HepG2 (cell line): Measurements from ENCODE around the gene LAMA5. TPM values are rescaled to one million over a fixed set of nuclear protein-coding genes. Genes with fewer than 3 reads are reported as not detected.

Experiments
- ATAC-seq: fragments of 200-7000 bp; cut with Tn5 transposase; 3 replicates; pipeline ENCODE4 v1.9.1; 2020; ENCODE audit warnings: mild to moderate bottlenecking, moderate library complexity
- BruUV-seq: library from RNA; stranded (reverse); fragments of 400-500 nt; replicated peaks from 2 replicates; lab custom pipeline; 2021; lab: Mats Ljungman, UMichigan
- CTCF ChIA-PET: fragments of 300-600 bp; formaldehyde crosslinking; extraction: SDS; loops from one replicate; lab custom pipeline; 2021; ENCODE audit warnings: low total read pairs, inconsistent platforms, low intra/inter-chr PET ratio; lab: Yijun Ruan, JAX
- POLR2A ChIA-PET: fragments of 350-600 bp; sonication (Branson Sonifier 250); formaldehyde crosslinking; loops from one replicate; lab custom pipeline; 2020; ENCODE audit warnings: antibody characterized with exemption, inconsistent platforms; lab: Yijun Ruan, JAX
- DNase-seq: peaks from one replicate; pipeline ENCODE4 v3.0.0-alpha.2; 2015; ENCODE audit warnings: low spot score
- FAIRE-seq: peaks from 3 replicates; lab custom pipeline; 2011; peaks lifted over from hg19 to GRCh38; lab: Jason Lieb, UNC
- H2AFZ ChIP-seq: one replicate; pipeline ENCODE4 v1.6.1; 2011; ENCODE audit warnings: low read length, inconsistent platforms
- H3K27ac ChIP-seq: fragments of 300-600 bp; 3 replicates; pipeline ENCODE4 v1.8.0; 2011; ENCODE audit warnings: mixed run types, mild to moderate bottlenecking, mixed read lengths, low read length, inconsistent platforms; ENCODE audit not compliant: insufficient read depth; ENCODE audit errors: extremely low read length
- H3K27me3 ChIP-seq, 2 experiments: fragments of 200-600 bp in 1 of 2; 2 replicates in 1 of 2; 3 replicates in 1 of 2; pipeline versions ENCODE4 v1.6.0 to v1.8.0; 2011; ENCODE audit warnings: low read length in 2 of 2, mild to moderate bottlenecking in 2 of 2, moderate library complexity in 2 of 2, inconsistent platforms in 1 of 2; ENCODE audit not compliant: insufficient read depth in 2 of 2, control insufficient read depth in 1 of 2
- H3K36me3 ChIP-seq, 2 experiments: fragments of 200-600 bp in 1 of 2; replicated peaks in 1 of 2; 2 replicates in 1 of 2; 3 replicates in 1 of 2; pipeline versions ENCODE4 v1.5.1 to v1.8.0; 2011; ENCODE audit warnings: low read length in 2 of 2, inconsistent platforms in 1 of 2; ENCODE audit not compliant: insufficient read depth in 2 of 2, control insufficient read depth in 1 of 2
- H3K4me1 ChIP-seq: 2 replicates; pipeline ENCODE4 v1.5.1; 2012; ENCODE audit warnings: low read length, inconsistent platforms; ENCODE audit not compliant: insufficient read depth
- H3K4me2 ChIP-seq: 2 replicates; pipeline ENCODE4 v1.6.0; 2011; ENCODE audit warnings: low read depth, low read length, inconsistent platforms
- H3K4me3 ChIP-seq, 3 experiments: fragments of 200-600 bp in 1 of 3; sonication (generic), shearing (Covaris generic) in 1 of 3; replicated peaks in 1 of 3; 2 replicates each; pipeline ENCODE4 v1.5.1; 2011 to 2016; ENCODE audit warnings: low read length in 3 of 3, inconsistent platforms in 2 of 3, low read depth in 2 of 3, mild to moderate bottlenecking in 2 of 3, control low read depth in 1 of 3, mixed read lengths in 1 of 3; ENCODE audit not compliant: insufficient read depth in 1 of 3
- H3K79me2 ChIP-seq: one replicate; pipeline ENCODE4 v1.6.1; 2011; ENCODE audit warnings: low read length, inconsistent platforms; ENCODE audit not compliant: insufficient read depth
- H3K9ac ChIP-seq: 2 replicates; pipeline ENCODE4 v1.6.0; 2011; ENCODE audit warnings: mild to moderate bottlenecking, low read depth, low read length, inconsistent platforms; ENCODE audit not compliant: insufficient read depth
- H3K9me3 ChIP-seq: 2 replicates; pipeline ENCODE4 v1.5.1; 2012; ENCODE audit warnings: mild to moderate bottlenecking, low read length
- H4K20me1 ChIP-seq: 2 replicates; pipeline ENCODE4 v1.6.0; 2011; ENCODE audit warnings: inconsistent platforms, mild to moderate bottlenecking, low read length, moderate library complexity; ENCODE audit not compliant: insufficient read depth
- GFI1 ChIP-seq: sonication (generic); formaldehyde crosslinking; IDR thresholded peaks from 2 replicates; pipeline ENCODE4 v1.5.0; 2020; ENCODE audit warnings: missing genetic modification reagents, mild to moderate bottlenecking, borderline replicate concordance
- KDM5A ChIP-seq: fragments of 200-600 bp; sonication (generic); IDR thresholded peaks from 2 replicates; pipeline ENCODE4 v1.7.0; 2018; ENCODE audit warnings: antibody characterized with exemption, mild to moderate bottlenecking, low read length, borderline replicate concordance
- NR3C1 ChIP-seq: sonication (generic); formaldehyde crosslinking; IDR thresholded peaks from 2 replicates; pipeline ENCODE4 v1.4.0; 2020; ENCODE audit warnings: missing genetic modification reagents
- PTBP1 ChIP-seq: fragments of 200-400 bp; formaldehyde crosslinking; IDR thresholded peaks from 2 replicates; pipeline ENCODE4 v1.6.1; 2018; ENCODE audit warnings: low read length, low read depth; ENCODE audit not compliant: poor library complexity, severe bottlenecking
- RFXANK ChIP-seq: IDR thresholded peaks from 2 replicates; pipeline ENCODE4 v1.6.1; 2016
- SOX6 ChIP-seq, 2 experiments: fragments of 450-650 bp in 1 of 2; sonication (generic) in 1 of 2; formaldehyde crosslinking in 1 of 2; IDR thresholded peaks; 2 replicates each; pipeline versions ENCODE4 v1.4.0 to v1.6.1; 2017 to 2020; ENCODE audit warnings: antibody characterized with exemption in 1 of 2, mild to moderate bottlenecking in 1 of 2, missing genetic modification reagents in 1 of 2
- ZFP82 ChIP-seq: sonication (generic); formaldehyde crosslinking; IDR thresholded peaks from 2 replicates; pipeline ENCODE4 v1.5.1; 2020; ENCODE audit warnings: mild to moderate bottlenecking, missing genetic modification reagents, borderline replicate concordance
- ZNF333 ChIP-seq: sonication (generic); formaldehyde crosslinking; IDR thresholded peaks from 2 replicates; pipeline ENCODE4 v1.4.0; 2020; ENCODE audit warnings: mild to moderate bottlenecking, missing genetic modification reagents, borderline replicate concordance
- ZNF556 ChIP-seq: sonication (generic); formaldehyde crosslinking; IDR thresholded peaks from 2 replicates; pipeline ENCODE4 v1.4.0; 2020; ENCODE audit warnings: mild to moderate bottlenecking, missing genetic modification reagents, borderline replicate concordance
- ZNF607 ChIP-seq: sonication (generic); formaldehyde crosslinking; IDR thresholded peaks from 2 replicates; pipeline ENCODE4 v1.5.1; 2020; ENCODE audit warnings: missing genetic modification reagents, mild to moderate bottlenecking, borderline replicate concordance
- ZNF773 ChIP-seq: sonication (generic); formaldehyde crosslinking; IDR thresholded peaks from 2 replicates; pipeline ENCODE4 v1.4.0; 2020; ENCODE audit warnings: missing genetic modification reagents, borderline replicate concordance
- WGBS: methylation state at CpG from one replicate; pipeline ENCODE4 v1.1.6; 2017; ENCODE audit warnings: low lambda C conversion rate; 5-methylcytosine and 5-hydroxymethylcytosine counted together
- in situ Hi-C: cut with HindIII; loops from 2 replicates; pipeline ENCODE4 v1.10.0; 2017; ENCODE audit warnings: low pct_unique_long_range_greater_than_20kb; ENCODE audit not compliant: extremely low pct_ligation_motif_present
- intact Hi-C: fragments of 100-400 bp; cut with micrococcal nuclease; formaldehyde crosslinking; loops from one replicate; pipeline ENCODE4 v1.10.0; 2022; ENCODE audit not compliant: unreplicated experiment
- polyA plus RNA-seq, 8 experiments: library from polyadenylated mRNA; depleted of rRNA in 3 of 8; stranded (reverse) in 7 of 8; unstranded in 1 of 8; fragments of >200 nt; fragmentation: Illumina TruSeq in 4 of 8; extraction: Trizol in 4 of 8; gene quantifications; 2 replicates each; pipeline versions ENCODE4 v1.2.1 to v1.2.3, GENCODE V29; 2011 to 2016; ENCODE audit warnings: low read depth in 4 of 8, missing spikeins in 1 of 8, mixed read lengths in 1 of 8; ENCODE audit not compliant: insufficient read depth in 1 of 8
- total RNA-seq, 5 experiments: library from RNA; depleted of rRNA; stranded (reverse); fragments of >200 nt; fragmentation: Illumina TruSeq; extraction: Trizol; gene quantifications; 2 replicates each; pipeline ENCODE4 v1.2.3, GENCODE V29; 2016; ENCODE audit warnings: low read depth in 1 of 5
- TF ChIP-seq, protein P1 (sequence below): sonication (generic); formaldehyde crosslinking; IDR thresholded peaks from 2 replicates; pipeline ENCODE4 v1.8.0; 2022; ENCODE audit warnings: mild to moderate bottlenecking, missing genetic modification reagents, moderate library complexity
- TF ChIP-seq, protein P2 (sequence below): sonication (generic); formaldehyde crosslinking; IDR thresholded peaks from 2 replicates; pipeline ENCODE4 v1.9.0; 2022; ENCODE audit warnings: missing genetic modification reagents, mild to moderate bottlenecking, borderline replicate concordance
- TF ChIP-seq, protein P3 (sequence below): sonication (generic); formaldehyde crosslinking; IDR thresholded peaks from 2 replicates; pipeline ENCODE4 v1.4.0; 2020; ENCODE audit warnings: missing genetic modification reagents

LAMA5 gene
- total and polyA plus RNA-seq, 2 of the 13 experiments (the other 11 are each of a cell fraction or from before 2014, with no cell fraction given) = 21.0 to 44.7 TPM

- TF ChIP-seq SOX6 (IDR thresholded peaks at IDR 0.05) = no peak
- TF ChIP-seq SOX6 (CRISPR knock-in tag; IDR thresholded peaks at IDR 0.05) = peak; percentile 21; the same call in 1 of the 2 replicates
- TF ChIP-seq, protein P1, sequence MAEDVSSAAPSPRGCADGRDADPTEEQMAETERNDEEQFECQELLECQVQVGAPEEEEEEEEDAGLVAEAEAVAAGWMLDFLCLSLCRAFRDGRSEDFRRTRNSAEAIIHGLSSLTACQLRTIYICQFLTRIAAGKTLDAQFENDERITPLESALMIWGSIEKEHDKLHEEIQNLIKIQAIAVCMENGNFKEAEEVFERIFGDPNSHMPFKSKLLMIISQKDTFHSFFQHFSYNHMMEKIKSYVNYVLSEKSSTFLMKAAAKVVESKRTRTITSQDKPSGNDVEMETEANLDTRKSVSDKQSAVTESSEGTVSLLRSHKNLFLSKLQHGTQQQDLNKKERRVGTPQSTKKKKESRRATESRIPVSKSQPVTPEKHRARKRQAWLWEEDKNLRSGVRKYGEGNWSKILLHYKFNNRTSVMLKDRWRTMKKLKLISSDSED = 0 out of 2 replicates have a peak, but pooled peaks have one; percentile 23
- peak; percentile 81; the same call in 1 of the 2 replicates for TF ChIP-seq ZNF556 (CRISPR knock-in tag)
- TF ChIP-seq, protein P2, sequence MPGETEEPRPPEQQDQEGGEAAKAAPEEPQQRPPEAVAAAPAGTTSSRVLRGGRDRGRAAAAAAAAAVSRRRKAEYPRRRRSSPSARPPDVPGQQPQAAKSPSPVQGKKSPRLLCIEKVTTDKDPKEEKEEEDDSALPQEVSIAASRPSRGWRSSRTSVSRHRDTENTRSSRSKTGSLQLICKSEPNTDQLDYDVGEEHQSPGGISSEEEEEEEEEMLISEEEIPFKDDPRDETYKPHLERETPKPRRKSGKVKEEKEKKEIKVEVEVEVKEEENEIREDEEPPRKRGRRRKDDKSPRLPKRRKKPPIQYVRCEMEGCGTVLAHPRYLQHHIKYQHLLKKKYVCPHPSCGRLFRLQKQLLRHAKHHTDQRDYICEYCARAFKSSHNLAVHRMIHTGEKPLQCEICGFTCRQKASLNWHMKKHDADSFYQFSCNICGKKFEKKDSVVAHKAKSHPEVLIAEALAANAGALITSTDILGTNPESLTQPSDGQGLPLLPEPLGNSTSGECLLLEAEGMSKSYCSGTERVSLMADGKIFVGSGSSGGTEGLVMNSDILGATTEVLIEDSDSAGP (CRISPR knock-in tag) = 0 out of 2 replicates have a peak, but pooled peaks have one; percentile 52
- 0 out of 2 replicates have a peak, but pooled peaks have one; percentile 49 for TF ChIP-seq ZNF607 (CRISPR knock-in tag)
These were observed 63.5 kb downstream of the LAMA5 start (continued) for GRCh38 chr20:62303340-62304226.

GRCh38 chr20:62303062-62303339, 64.1 kb downstream of the LAMA5 start:
- no peaks in the 10 kb centered on the region for H3K9me3 ChIP-seq
- no TSS peak for BruUV-seq
- ATAC-seq (no peak), DNase-seq (no peak), FAIRE-seq (no peak)
- H3K4me2 ChIP-seq = peak overlapping the region; percentile 99
- H3K9ac ChIP-seq = peak overlapping the region; percentile 91
- intact Hi-C loops (no loop called here), in situ Hi-C loops (loop anchor here (5.0 kb wide), 1 partner anchor 64 kb away; the partner anchor contains the start of gene LAMA5)
- H3K4me1 ChIP-seq = peaks cover 45% of the 10 kb centered on the region
- POLR2A ChIA-PET = interaction anchor here (1.6 to 8.3 kb wide), 3 partner anchors 65 to 83 kb away, joined by 16 to 187 read pairs (median 88); partner anchors contain the start of genes LAMA5 and RPS21
- CTCF ChIA-PET = interaction anchor here (2.0 to 6.1 kb wide), 5 partner anchors 66 to 102 kb away, joined by 10 to 73 read pairs (median 13); partner anchors contain the start of gene RPS21
- H3K79me2 ChIP-seq = peaks cover 32% of the 10 kb centered on the region
- H3K27ac ChIP-seq = peak overlapping the region; percentile 97
- H2AFZ ChIP-seq = no peak overlapping the region
- H4K20me1 ChIP-seq = peaks cover 25% of the 10 kb centered on the region
- H3K27me3 ChIP-seq = no peaks in the 10 kb centered on the region; a peak in 1 of 5 replicates
- peak overlapping the region; percentile 70 to 98 (median 93); a peak in 5 of 6 replicates for H3K4me3 ChIP-seq
- peaks cover 20 to 36% of the 10 kb centered on the region in 2 experiments for H3K36me3 ChIP-seq
- under 1% methylated on average over 21 of the region's 39 CpGs for WGBS
- TF ChIP-seq, protein P3, sequence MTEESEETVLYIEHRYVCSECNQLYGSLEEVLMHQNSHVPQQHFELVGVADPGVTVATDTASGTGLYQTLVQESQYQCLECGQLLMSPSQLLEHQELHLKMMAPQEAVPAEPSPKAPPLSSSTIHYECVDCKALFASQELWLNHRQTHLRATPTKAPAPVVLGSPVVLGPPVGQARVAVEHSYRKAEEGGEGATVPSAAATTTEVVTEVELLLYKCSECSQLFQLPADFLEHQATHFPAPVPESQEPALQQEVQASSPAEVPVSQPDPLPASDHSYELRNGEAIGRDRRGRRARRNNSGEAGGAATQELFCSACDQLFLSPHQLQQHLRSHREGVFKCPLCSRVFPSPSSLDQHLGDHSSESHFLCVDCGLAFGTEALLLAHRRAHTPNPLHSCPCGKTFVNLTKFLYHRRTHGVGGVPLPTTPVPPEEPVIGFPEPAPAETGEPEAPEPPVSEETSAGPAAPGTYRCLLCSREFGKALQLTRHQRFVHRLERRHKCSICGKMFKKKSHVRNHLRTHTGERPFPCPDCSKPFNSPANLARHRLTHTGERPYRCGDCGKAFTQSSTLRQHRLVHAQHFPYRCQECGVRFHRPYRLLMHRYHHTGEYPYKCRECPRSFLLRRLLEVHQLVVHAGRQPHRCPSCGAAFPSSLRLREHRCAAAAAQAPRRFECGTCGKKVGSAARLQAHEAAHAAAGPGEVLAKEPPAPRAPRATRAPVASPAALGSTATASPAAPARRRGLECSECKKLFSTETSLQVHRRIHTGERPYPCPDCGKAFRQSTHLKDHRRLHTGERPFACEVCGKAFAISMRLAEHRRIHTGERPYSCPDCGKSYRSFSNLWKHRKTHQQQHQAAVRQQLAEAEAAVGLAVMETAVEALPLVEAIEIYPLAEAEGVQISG (CRISPR knock-in tag) = no peak
- TF ChIP-seq GFI1 (no peak), ZFP82 (peak; percentile 2; the same call in 1 of the 2 replicates), ZNF333 (0 out of 2 replicates have a peak, but pooled peaks have one; percentile 18), RFXANK (0 out of 2 replicates have a peak, but pooled peaks have one; percentile 9), NR3C1 (CRISPR knock-in tag) (no peak), PTBP1 (no peak), ZNF773 (CRISPR knock-in tag) (no peak), KDM5A (peak; percentile 19; the same call in 1 of the 2 replicates)
